ENCODE measurements around the gene DNMT3L. TPM values are rescaled to one million over a fixed set of nuclear protein-coding genes. Genes with fewer than 3 reads are reported as not detected.

The DNMT3L gene
- total and polyA plus RNA-seq, 7 experiments from 2014 or later, result not detected

DNA sequence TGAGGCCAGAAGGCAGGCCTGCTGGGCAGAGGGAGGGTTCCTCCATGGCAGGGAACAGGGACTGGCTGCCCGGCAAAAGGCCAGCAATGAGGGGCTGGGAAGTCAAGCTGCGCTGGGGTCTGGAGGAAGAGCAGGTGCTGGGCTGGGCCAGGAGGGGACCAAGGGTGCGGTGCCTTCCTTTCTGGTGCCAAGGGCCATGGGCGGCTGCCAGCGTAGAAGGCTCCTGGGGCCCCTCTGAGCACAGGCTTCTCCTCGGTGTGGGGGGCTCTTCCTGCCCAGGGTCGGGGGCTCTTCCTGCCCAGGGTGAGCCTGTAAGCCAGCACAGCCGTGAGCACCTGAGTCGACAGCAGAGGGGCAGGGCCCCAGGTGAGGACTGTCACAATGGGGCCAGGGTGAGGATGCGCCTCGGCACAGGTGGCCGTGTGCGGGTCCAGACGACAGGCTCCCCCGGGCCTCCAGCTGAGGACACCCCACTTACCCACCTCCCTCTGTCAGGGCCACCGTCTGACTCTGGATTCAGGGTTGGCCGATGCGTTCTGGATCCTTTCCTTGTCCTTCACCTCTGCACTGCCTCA, 10.7 kb upstream of the DNMT3L start:
- CTCF ChIA-PET, result interaction anchor here (1.1 kb wide), 1 partner anchor 24 kb away, joined by 3 read pairs; no protein-coding TSS in a partner anchor
- no peaks in the 10 kb centered on the region for H3K36me3 ChIP-seq (ENCODE audit: control insufficient read depth in 2 of 3, insufficient read depth in 3 of 3, low read length in 3 of 3)
- H3K27ac Mint-ChIP-seq, result no peak overlapping the region
- DNase-seq (peak in 1 of 9 donors; percentile 1), ATAC-seq (no peak)
- no peaks in the 10 kb centered on the region for H3K9me3 ChIP-seq (ENCODE audit: control insufficient read depth in 2 of 3, low read length in 3 of 3)
- no peak overlapping the region for H3K4me3 ChIP-seq (ENCODE audit: low read length)
- H3K27ac ChIP-seq (ENCODE audit: low read depth, low read length), result no peak overlapping the region
- no peaks in the 10 kb centered on the region for H3K4me1 ChIP-seq (ENCODE audit: control insufficient read depth in 2 of 2, insufficient read depth in 2 of 2, low read length in 2 of 2)
- peaks cover 0 to 3% (median 0%) of the 10 kb centered on the region in 7 donors for H3K4me1 Mint-ChIP-seq
- no peaks in the 10 kb centered on the region for H3K27me3 ChIP-seq (ENCODE audit: control insufficient read depth in 2 of 2, insufficient read depth in 2 of 2, low read length in 2 of 2)
- intact Hi-C loops (cut with micrococcal nuclease), result no loop called here
- H3K4me3 Mint-ChIP-seq, result no peak overlapping the region
- H3K36me3 Mint-ChIP-seq, result no peaks in the 10 kb centered on the region
- H3K9me3 Mint-ChIP-seq, result no peaks in the 10 kb centered on the region
- peaks cover 0 to 24% (median 0%) of the 10 kb centered on the region in 5 donors for H3K27me3 Mint-ChIP-seq
- POLR2A ChIA-PET, result no interaction called here

DNA sequence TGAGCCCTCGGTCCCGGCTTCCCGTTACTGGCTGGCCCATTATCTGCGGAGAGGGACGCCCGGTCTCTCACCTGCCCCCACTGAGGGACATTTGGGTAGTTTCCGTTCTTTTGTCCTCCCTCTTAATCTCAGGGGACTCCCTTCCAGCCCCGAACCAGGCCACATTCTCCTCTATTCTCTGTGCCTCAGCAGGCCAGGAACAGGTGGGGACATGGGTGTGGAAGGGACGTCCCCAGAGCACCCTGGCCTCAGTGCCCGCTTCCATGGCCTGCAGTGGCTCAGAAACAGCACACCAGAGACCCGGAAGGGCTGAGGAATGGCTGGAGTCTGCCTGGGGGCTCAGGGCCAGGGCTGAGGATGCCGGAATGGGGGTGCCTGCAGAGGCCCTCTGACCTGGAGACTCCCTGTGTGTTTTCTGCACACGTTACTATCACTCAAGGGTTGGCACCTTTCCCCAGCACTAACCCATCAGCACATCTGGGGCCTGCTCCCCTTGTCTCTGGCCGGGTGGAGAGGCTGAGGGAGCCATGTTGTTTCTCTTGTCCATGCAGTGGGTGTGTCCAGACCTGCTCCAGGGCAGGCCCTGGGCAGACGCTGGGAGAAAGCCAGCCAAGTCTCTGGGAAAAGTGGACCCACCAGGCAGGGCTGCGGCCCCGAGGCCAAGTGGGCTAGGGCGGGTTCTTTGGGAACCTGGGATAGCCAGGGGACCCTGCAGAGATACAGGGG, 10.0 kb upstream of the DNMT3L start:
- intact Hi-C loops (cut with micrococcal nuclease), result no loop called here
- H3K9me3 Mint-ChIP-seq, result no peaks in the 10 kb centered on the region
- Histone ChIP-seq H3K36me3 (ENCODE audit: control insufficient read depth in 2 of 3, insufficient read depth in 3 of 3, low read length in 3 of 3) (no peaks in the 10 kb centered on the region), H3K4me1 (ENCODE audit: control insufficient read depth in 2 of 2, insufficient read depth in 2 of 2, low read length in 2 of 2) (no peaks in the 10 kb centered on the region), H3K27ac (ENCODE audit: low read depth, low read length) (no peak overlapping the region), H3K9me3 (ENCODE audit: control insufficient read depth in 2 of 3, low read length in 3 of 3) (no peaks in the 10 kb centered on the region), H3K27me3 (ENCODE audit: control insufficient read depth in 2 of 2, insufficient read depth in 2 of 2, low read length in 2 of 2) (no peaks in the 10 kb centered on the region), H3K4me3 (ENCODE audit: low read length) (no peak overlapping the region)
- DNase-seq, result peak in 1 of 9 donors; percentile 7
- no peak for ATAC-seq
- no peak overlapping the region for H3K27ac Mint-ChIP-seq
- H3K4me3 Mint-ChIP-seq, result no peak overlapping the region
- peaks cover 0 to 21% (median 0%) of the 10 kb centered on the region in 5 donors for H3K27me3 Mint-ChIP-seq
- H3K4me1 Mint-ChIP-seq, result peaks cover 0 to 3% (median 0%) of the 10 kb centered on the region in 7 donors
- H3K36me3 Mint-ChIP-seq, result no peaks in the 10 kb centered on the region
- CTCF ChIA-PET, result interaction anchor here (0.6 kb wide), 1 partner anchor 484 kb away, joined by 3 read pairs; no protein-coding TSS in a partner anchor
- POLR2A ChIA-PET, result no interaction called here

DNA sequence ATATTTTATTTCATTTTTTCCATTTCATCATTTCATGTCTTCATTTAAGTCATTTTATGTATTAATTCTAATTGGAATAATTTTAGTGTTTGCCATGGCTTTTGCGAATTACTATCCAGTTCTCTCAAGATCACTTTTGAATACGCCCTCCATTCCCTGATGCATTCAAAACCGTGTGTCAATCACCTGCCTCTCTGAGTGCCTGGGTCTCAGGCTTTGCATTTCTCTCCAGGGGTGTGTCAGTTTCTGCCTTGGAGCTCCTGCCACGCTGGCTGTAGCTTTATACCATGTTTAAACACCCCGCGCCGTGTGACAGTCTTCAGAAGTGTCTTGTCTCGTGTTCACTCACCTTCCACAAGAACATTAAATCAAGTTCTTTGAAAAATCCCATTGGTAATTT, 7.4 kb upstream of the DNMT3L start:
- Mint-ChIP-seq H3K4me3 (no peak overlapping the region), H3K27ac (peak overlapping the region in 1 of 9 donors; percentile 18), H3K4me1 (peaks cover 0 to 3% (median 0%) of the 10 kb centered on the region in 7 donors), H3K9me3 (no peaks in the 10 kb centered on the region), H3K36me3 (no peaks in the 10 kb centered on the region), H3K27me3 (peaks cover 0 to 5% (median 0%) of the 10 kb centered on the region in 5 donors)
- Histone ChIP-seq H3K4me3 (ENCODE audit: low read length) (no peak overlapping the region), H3K27ac (ENCODE audit: low read depth, low read length) (no peak overlapping the region), H3K4me1 (ENCODE audit: control insufficient read depth in 2 of 2, insufficient read depth in 2 of 2, low read length in 2 of 2) (no peaks in the 10 kb centered on the region), H3K36me3 (ENCODE audit: control insufficient read depth in 2 of 3, insufficient read depth in 3 of 3, low read length in 3 of 3) (no peaks in the 10 kb centered on the region), H3K9me3 (ENCODE audit: control insufficient read depth in 2 of 3, low read length in 3 of 3) (no peaks in the 10 kb centered on the region), H3K27me3 (ENCODE audit: control insufficient read depth in 2 of 2, insufficient read depth in 2 of 2, low read length in 2 of 2) (no peaks in the 10 kb centered on the region)
- ATAC-seq (no peak), DNase-seq (peak in 1 of 9 donors; percentile 7)
- POLR2A ChIA-PET, result interaction anchor here (0.7 kb wide), 1 partner anchor 942 kb away, joined by 3 read pairs; no protein-coding TSS in a partner anchor
- CTCF ChIA-PET, result no interaction called here
- intact Hi-C loops (cut with micrococcal nuclease), result no loop called here

DNA sequence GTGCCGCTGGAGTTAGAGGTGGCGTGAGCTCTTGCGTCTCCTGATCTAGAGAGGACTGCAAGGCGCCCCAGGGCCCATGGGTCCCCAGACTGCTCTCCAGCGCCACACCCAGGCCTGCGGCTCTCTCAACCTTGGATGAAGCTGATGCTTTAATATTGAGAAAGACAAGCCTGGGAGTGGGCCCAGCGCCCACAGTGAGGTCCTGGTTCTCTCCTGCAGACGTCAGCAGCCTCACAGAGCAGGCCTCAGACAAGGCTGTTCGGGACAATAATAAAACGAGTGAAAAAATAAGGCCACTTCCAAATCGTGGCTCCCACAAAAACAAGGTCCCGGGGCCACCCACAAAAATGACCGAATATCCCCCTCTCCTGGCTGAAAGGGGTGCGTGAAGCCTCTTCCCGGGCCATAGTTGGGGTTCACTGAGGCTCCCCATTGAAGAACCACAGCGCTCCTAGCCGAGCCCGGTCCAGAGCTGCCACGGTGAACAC, 6.0 kb upstream of the DNMT3L start:
- ChIA-PET CTCF (interaction anchor here (0.6 to 1.7 kb wide), 3 partner anchors 9 to 194 kb away, joined by 3 to 9 read pairs (median 3); no protein-coding TSS in a partner anchor), POLR2A (no interaction called here)
- Mint-ChIP-seq H3K4me3 (no peak overlapping the region), H3K9me3 (no peaks in the 10 kb centered on the region), H3K27ac (peak overlapping the region in 1 of 9 donors; percentile 18), H3K4me1 (peaks cover 0 to 3% (median 0%) of the 10 kb centered on the region in 7 donors), H3K27me3 (peaks cover 0 to 2% (median 0%) of the 10 kb centered on the region in 5 donors), H3K36me3 (no peaks in the 10 kb centered on the region)
- Histone ChIP-seq H3K36me3 (ENCODE audit: control insufficient read depth in 2 of 3, insufficient read depth in 3 of 3, low read length in 3 of 3) (no peaks in the 10 kb centered on the region), H3K27ac (ENCODE audit: low read depth, low read length) (no peak overlapping the region), H3K27me3 (ENCODE audit: control insufficient read depth in 2 of 2, insufficient read depth in 2 of 2, low read length in 2 of 2) (no peaks in the 10 kb centered on the region), H3K4me1 (ENCODE audit: control insufficient read depth in 2 of 2, insufficient read depth in 2 of 2, low read length in 2 of 2) (no peaks in the 10 kb centered on the region), H3K4me3 (ENCODE audit: low read length) (no peak overlapping the region), H3K9me3 (ENCODE audit: control insufficient read depth in 2 of 3, low read length in 3 of 3) (no peaks in the 10 kb centered on the region)
- intact Hi-C loops (cut with micrococcal nuclease), result no loop called here
- ATAC-seq, result peak; percentile 52
- DNase-seq, result peak in 4 of 9 donors; percentile 6 to 27 (median 19)

DNA sequence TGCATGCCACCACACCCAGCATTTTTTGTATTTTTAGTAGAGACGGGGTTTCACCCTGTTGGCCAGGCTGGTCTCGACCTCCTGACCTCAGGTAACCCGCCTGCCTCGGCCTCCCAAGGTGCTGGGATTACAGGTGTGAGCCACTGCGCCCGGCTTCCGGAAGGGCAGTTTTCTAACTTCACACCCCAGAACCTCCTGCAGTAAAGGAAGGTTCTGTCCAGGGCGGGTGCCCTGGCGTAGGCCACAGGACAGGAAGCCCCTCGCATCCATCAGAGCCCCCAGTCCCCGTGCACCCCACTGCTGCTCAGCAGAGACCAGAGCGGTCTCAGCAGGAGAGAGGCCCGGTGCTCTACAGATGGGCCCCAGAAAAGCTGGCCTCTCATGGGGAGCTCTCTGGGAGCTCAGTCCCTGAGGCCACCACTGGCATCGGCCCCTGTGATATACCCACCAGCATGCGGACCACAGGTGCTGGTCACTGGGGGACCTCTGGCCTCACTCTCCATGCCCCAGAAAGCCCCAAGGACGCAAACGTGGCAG, 4.1 kb upstream of the DNMT3L start:
- H3K27me3 ChIP-seq (ENCODE audit: control insufficient read depth in 2 of 2, insufficient read depth in 2 of 2, low read length in 2 of 2), result no peaks in the 10 kb centered on the region
- ATAC-seq (no peak), DNase-seq (peak in 1 of 9 donors; percentile 4)
- Mint-ChIP-seq H3K4me1 (peaks cover 0 to 3% (median 0%) of the 10 kb centered on the region in 7 donors), H3K27ac (no peak overlapping the region), H3K36me3 (no peaks in the 10 kb centered on the region), H3K4me3 (no peak overlapping the region), H3K27me3 (peaks cover 0 to 2% (median 0%) of the 10 kb centered on the region in 5 donors), H3K9me3 (no peaks in the 10 kb centered on the region)
- no peaks in the 10 kb centered on the region for H3K36me3 ChIP-seq (ENCODE audit: control insufficient read depth in 2 of 3, insufficient read depth in 3 of 3, low read length in 3 of 3)
- ChIA-PET CTCF (no interaction called here), POLR2A (no interaction called here)
- intact Hi-C loops (cut with micrococcal nuclease), result no loop called here
- H3K27ac ChIP-seq (ENCODE audit: low read depth, low read length), result no peak overlapping the region
- H3K4me3 ChIP-seq (ENCODE audit: low read length), result no peak overlapping the region
- no peaks in the 10 kb centered on the region for H3K9me3 ChIP-seq (ENCODE audit: control insufficient read depth in 2 of 3, low read length in 3 of 3)
- H3K4me1 ChIP-seq (ENCODE audit: control insufficient read depth in 2 of 2, insufficient read depth in 2 of 2, low read length in 2 of 2), result no peaks in the 10 kb centered on the region

DNA sequence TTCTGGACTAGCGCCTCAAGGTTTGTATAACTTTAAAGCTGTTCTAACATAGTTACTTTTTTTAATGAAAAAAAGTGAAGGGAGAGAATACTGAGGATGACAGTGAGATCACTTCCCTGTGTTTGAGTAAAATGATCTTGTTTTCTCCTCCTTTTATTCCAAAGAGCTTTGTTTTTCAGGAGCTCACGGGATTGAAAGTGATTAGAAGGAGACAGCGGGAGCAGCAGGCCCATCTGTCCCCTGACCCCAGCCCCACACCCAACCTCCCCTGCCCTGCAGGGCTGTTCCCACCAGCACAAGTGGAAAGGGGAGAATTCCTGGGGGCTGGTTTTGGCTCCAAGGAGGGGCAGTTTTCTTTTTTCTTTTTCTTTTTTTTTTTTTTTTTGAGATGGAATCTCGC, 2.1 kb upstream of the DNMT3L start:
- Histone ChIP-seq H3K4me3 (ENCODE audit: low read length) (no peak overlapping the region), H3K9me3 (ENCODE audit: control insufficient read depth in 2 of 3, low read length in 3 of 3) (no peaks in the 10 kb centered on the region), H3K36me3 (ENCODE audit: control insufficient read depth in 2 of 3, insufficient read depth in 3 of 3, low read length in 3 of 3) (no peaks in the 10 kb centered on the region), H3K4me1 (ENCODE audit: control insufficient read depth in 2 of 2, insufficient read depth in 2 of 2, low read length in 2 of 2) (no peaks in the 10 kb centered on the region), H3K27me3 (ENCODE audit: control insufficient read depth in 2 of 2, insufficient read depth in 2 of 2, low read length in 2 of 2) (no peaks in the 10 kb centered on the region), H3K27ac (ENCODE audit: low read depth, low read length) (no peak overlapping the region)
- peaks cover 0 to 7% (median 0%) of the 10 kb centered on the region in 5 donors for H3K27me3 Mint-ChIP-seq
- peak in 1 of 9 donors; percentile 4 for DNase-seq
- H3K4me1 Mint-ChIP-seq, result peaks cover 0 to 3% (median 0%) of the 10 kb centered on the region in 7 donors
- no peak overlapping the region for H3K4me3 Mint-ChIP-seq
- H3K27ac Mint-ChIP-seq, result no peak overlapping the region
- H3K9me3 Mint-ChIP-seq, result peaks cover 0 to 1% (median 0%) of the 10 kb centered on the region in 11 donors
- intact Hi-C loops (cut with micrococcal nuclease), result no loop called here
- no peaks in the 10 kb centered on the region for H3K36me3 Mint-ChIP-seq
- POLR2A ChIA-PET, result no interaction called here
- CTCF ChIA-PET, result no interaction called here
- no peak for ATAC-seq
